SK-N-SH (cell line): Measurements from ENCODE around the gene ZNF358. TPM values are rescaled to one million over a fixed set of nuclear protein-coding genes. Genes with fewer than 3 reads are reported as not detected.
"Not testable (repeated sequence)": the region's sequence is repeated elsewhere in the genome, so short reads cannot be mapped to it uniquely, and the experiment has no call there.

Experiments used
- CTCF ChIA-PET: fragments of 300-600, 350-600 bp; formaldehyde crosslinking; extraction: SDS; loops from one replicate; lab custom pipeline; 2021; lab: Yijun Ruan, JAX
- POLR2A ChIA-PET: fragments of 350-600 bp; sonication (Branson Sonifier 250); formaldehyde crosslinking; extraction: SDS; loops from one replicate; lab custom pipeline; 2020; ENCODE audit warnings: antibody characterized with exemption, inconsistent platforms; lab: Yijun Ruan, JAX
- DNase-seq: peaks from one replicate; pipeline ENCODE4 v3.0.0; 2012
- H2AFZ ChIP-seq: fragments of 200-600 bp; sonication (generic); 2 replicates; pipeline ENCODE4 v1.8.1; 2016; ENCODE audit warnings: antibody characterized with exemption, mild to moderate bottlenecking, low read depth
- H3F3A ChIP-seq: fragments of 200-600 bp; sonication (generic); replicated peaks from 2 replicates; pipeline ENCODE3; 2016; ENCODE audit warnings: antibody characterized with exemption, mild to moderate bottlenecking; ENCODE audit not compliant: insufficient read depth
- H3K27ac ChIP-seq, 2 experiments: fragments of 200-500 bp in 1 of 2; fragments of 200-600 bp in 1 of 2; sonication (Bioruptor generic) in 1 of 2; sonication (generic), shearing (Covaris generic) in 1 of 2; 2 replicates each; pipeline versions ENCODE4 v1.5.1 to v1.6.1; 2014 to 2016; ENCODE audit warnings: low read depth in 2 of 2, inconsistent platforms in 1 of 2, low read length in 1 of 2, mild to moderate bottlenecking in 1 of 2, mixed read lengths in 1 of 2
- H3K27me3 ChIP-seq: fragments of 200-600 bp; sonication (generic), shearing (Covaris generic); 2 replicates; pipeline ENCODE4 v1.6.1; 2016; ENCODE audit warnings: mixed run types; ENCODE audit not compliant: insufficient read depth
- H3K36me3 ChIP-seq, 2 experiments: fragments of 200-500 bp in 1 of 2; fragments of 200-600 bp in 1 of 2; sonication (Bioruptor generic) in 1 of 2; sonication (generic) in 1 of 2; replicated peaks in 1 of 2; 2 replicates each; pipeline versions ENCODE3 to v1.5.1; 2014 to 2016; ENCODE audit warnings: low read length in 1 of 2, mild to moderate bottlenecking in 1 of 2; ENCODE audit not compliant: insufficient read depth in 2 of 2, control insufficient read depth in 1 of 2
- H3K4me1 ChIP-seq, 2 experiments: fragments of 200-500 bp in 1 of 2; fragments of 200-600 bp in 1 of 2; sonication (Bioruptor generic) in 1 of 2; sonication (generic), shearing (Covaris generic) in 1 of 2; 2 replicates each; pipeline versions ENCODE4 v1.5.1 to v1.6.1; 2014 to 2016; ENCODE audit warnings: low read depth in 1 of 2, low read length in 1 of 2, mixed run types in 1 of 2; ENCODE audit not compliant: insufficient read depth in 2 of 2, control insufficient read depth in 1 of 2
- H3K4me2 ChIP-seq: fragments of 200-600 bp; sonication (generic), shearing (Covaris generic); 2 replicates; pipeline ENCODE4 v1.6.1; 2017; ENCODE audit warnings: mixed run types
- H3K4me3 ChIP-seq, 2 experiments: fragments of 200-500 bp in 1 of 2; fragments of 200-600 bp in 1 of 2; sonication (Bioruptor generic) in 1 of 2; sonication (generic), shearing (Covaris generic) in 1 of 2; 2 replicates each; pipeline versions ENCODE4 v1.5.1 to v1.8.1; 2014 to 2016; ENCODE audit warnings: low read depth in 2 of 2, inconsistent platforms in 1 of 2, low read length in 1 of 2, mild to moderate bottlenecking in 1 of 2, mixed read lengths in 1 of 2, moderate library complexity in 1 of 2
- H3K79me2 ChIP-seq: fragments of 200-600 bp; sonication (generic); 2 replicates; pipeline ENCODE4 v1.8.1; 2017; ENCODE audit warnings: mild to moderate bottlenecking; ENCODE audit not compliant: insufficient read depth
- H3K9ac ChIP-seq: fragments of 200-600 bp; sonication (generic); 2 replicates; pipeline ENCODE4 v1.6.1; 2017; ENCODE audit warnings: mixed run types
- H3K9me2 ChIP-seq: fragments of 200-600 bp; sonication (generic); 2 replicates; pipeline ENCODE4 v1.6.1; 2017; ENCODE audit warnings: mixed run types
- H3K9me3 ChIP-seq: fragments of 200-600 bp; sonication (generic); 2 replicates; pipeline ENCODE4 v1.6.1; 2017; ENCODE audit warnings: mixed run types, mild to moderate bottlenecking, moderate library complexity
- H4K20me1 ChIP-seq: fragments of 200-600 bp; sonication (generic); 2 replicates; pipeline ENCODE4 v1.6.1; 2017; ENCODE audit warnings: mild to moderate bottlenecking, mixed run types; ENCODE audit not compliant: insufficient read depth
- FOSL2 ChIP-seq: IDR thresholded peaks from 2 replicates; pipeline ENCODE4 v1.4.0; 2012; ENCODE audit warnings: low read depth, mild to moderate bottlenecking, moderate library complexity, borderline replicate concordance
- FOXJ3 ChIP-seq: sonication (generic); formaldehyde crosslinking; IDR thresholded peaks from 2 replicates; pipeline ENCODE4 v1.5.1; 2020; ENCODE audit warnings: mild to moderate bottlenecking, missing genetic modification reagents
- FOXM1 ChIP-seq: IDR thresholded peaks from 2 replicates; pipeline ENCODE4 v1.4.0; 2012; ENCODE audit warnings: low read depth, mild to moderate bottlenecking
- IRF3 ChIP-seq: fragments of 150-350 bp; IDR thresholded peaks from 2 replicates; pipeline ENCODE4 v1.6.1; 2016; ENCODE audit warnings: mild to moderate bottlenecking, low read depth, low read length
- JUND ChIP-seq: IDR thresholded peaks from 2 replicates; pipeline ENCODE4 v1.4.0; 2012
- MAX ChIP-seq: IDR thresholded peaks from 2 replicates; pipeline ENCODE4 v1.4.0; 2012; ENCODE audit warnings: low read depth
- MXI1 ChIP-seq: IDR thresholded peaks from 2 replicates; pipeline ENCODE4 v1.6.1; 2012; ENCODE audit warnings: mild to moderate bottlenecking, low read depth, low read length, improper control_type of control experiment
- NFIC ChIP-seq: IDR thresholded peaks from 2 replicates; pipeline ENCODE4 v1.4.0; 2012; ENCODE audit warnings: borderline replicate concordance
- RFX5 ChIP-seq: IDR thresholded peaks from 2 replicates; pipeline ENCODE4 v1.6.1; 2012; ENCODE audit warnings: mild to moderate bottlenecking, improper control_type of control experiment, low read length
- SIN3A ChIP-seq: IDR thresholded peaks from 2 replicates; pipeline ENCODE4 v1.6.1; 2012; ENCODE audit warnings: low read depth, mild to moderate bottlenecking, low read length, moderate library complexity, borderline replicate concordance
- TCF12 ChIP-seq: IDR thresholded peaks from 2 replicates; pipeline ENCODE4 v1.4.0; 2012
- TEAD4 ChIP-seq: IDR thresholded peaks from 2 replicates; pipeline ENCODE4 v1.4.0; 2012; ENCODE audit warnings: mild to moderate bottlenecking, borderline replicate concordance; ENCODE audit not compliant: insufficient read depth
- WGBS: methylation state at CpG from one replicate; pipeline ENCODE4 v1.1.6; 2017; ENCODE audit warnings: low lambda C conversion rate; 5-methylcytosine and 5-hydroxymethylcytosine counted together
- polyA plus RNA-seq, 3 experiments: library from polyadenylated mRNA; depleted of rRNA; stranded (reverse); fragments of >200 nt; gene quantifications; 2 replicates each; pipeline ENCODE4 v1.2.3, GENCODE V29; 2012

ZNF358 gene
- polyA plus RNA-seq, 1 of the 3 experiments (the other 2 are of a cell fraction), result 49.3 TPM

DNA sequence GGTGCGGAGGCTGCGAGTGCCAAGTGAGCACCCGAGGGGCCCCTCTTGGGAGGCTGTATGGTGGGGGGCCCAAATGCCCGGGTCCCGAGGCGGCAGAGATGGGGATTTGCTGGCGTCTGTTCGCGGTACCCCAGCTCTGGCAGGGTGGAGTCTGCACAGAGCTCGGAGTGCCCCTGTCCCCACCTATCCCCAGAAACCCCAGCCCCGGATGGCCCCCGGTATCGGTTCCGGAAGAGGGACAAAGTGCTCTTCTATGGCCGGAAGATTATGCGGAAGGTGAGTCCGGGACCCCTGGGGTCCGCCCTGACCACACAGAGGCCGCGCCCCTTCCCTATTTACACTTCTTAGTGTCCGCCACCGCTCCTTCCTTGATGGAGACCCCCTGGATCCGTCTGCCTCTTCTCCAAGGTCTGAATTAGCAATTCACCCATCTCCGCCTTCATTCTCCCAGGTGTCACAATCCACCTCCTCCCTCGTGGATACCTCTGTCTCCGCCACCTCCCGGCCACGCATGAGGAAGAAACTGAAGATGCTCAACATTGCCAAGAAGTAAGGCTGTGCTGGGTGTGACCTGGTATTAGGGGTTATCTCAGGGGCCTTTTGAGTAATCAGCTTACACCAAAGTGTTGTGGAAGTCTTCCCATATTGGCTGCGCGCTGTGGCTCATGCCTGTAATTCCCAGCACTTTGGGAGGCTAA, 20.2 kb downstream of the ZNF358 start:
- CTCF ChIA-PET, result interaction anchor here (0.8 to 1.2 kb wide), 3 partner anchors 20 to 42 kb away, joined by 4 to 5 read pairs (median 5); partner anchors contain the start of gene ZNF358
- Histone ChIP-seq H3F3A (no peaks in the 10 kb centered on the region), H2AFZ (peak overlapping the region; percentile 83; the same call in 1 of the 2 replicates), H3K4me1 (peaks cover 0 to 15% of the 10 kb centered on the region in 2 experiments; a peak in 2 of 4 replicates), H3K79me2 (peaks cover 7% of the 10 kb centered on the region), H3K9me3 (no peaks in the 10 kb centered on the region), H3K9ac (peak overlapping the region; percentile 82), H4K20me1 (no peaks in the 10 kb centered on the region), H3K27me3 (no peaks in the 10 kb centered on the region), H3K36me3 (peaks cover 16 to 19% of the 10 kb centered on the region in 2 experiments), H3K4me2 (peak overlapping the region; percentile 94)
- POLR2A ChIA-PET, result interaction anchor here (0.9 to 2.4 kb wide), 2 partner anchors 13 to 42 kb away, joined by 3 to 7 read pairs; partner anchors contain the start of gene MCOLN1
- 53% methylated on average over 16 of the region's 30 CpGs for WGBS
- no peak for DNase-seq
- 0 out of 2 replicates have a peak, but pooled peaks have one; percentile 2 for TF ChIP-seq FOXJ3 (CRISPR knock-in tag)
- no peak for TF ChIP-seq TEAD4
- TF ChIP-seq, all 33 proteins: peak for 1
- Histone ChIP-seq H3K27ac (peak overlapping the region; percentile 17 to 87; a peak in 2 of 4 replicates), H3K4me3 (peak overlapping the region; percentile 85 to 94), H3K9me2 (no peaks in the 10 kb centered on the region)

GRCh38 chr19:7538990-7539389, 23.1 kb downstream of the ZNF358 start:
- H3K4me1 ChIP-seq, H3K79me2 ChIP-seq, H3K27ac ChIP-seq, H3K9me2 ChIP-seq, H3K4me2 ChIP-seq, H3K9ac ChIP-seq, H3K27me3 ChIP-seq, H3K4me3 ChIP-seq, H4K20me1 ChIP-seq, DNase-seq, H3K9me3 ChIP-seq, H2AFZ ChIP-seq, POLR2A ChIA-PET, H3F3A ChIP-seq: not testable (repeated sequence)
- H3K36me3 ChIP-seq, result peaks cover 21 to 40% of the 10 kb centered on the region in 2 experiments
- CTCF ChIA-PET, result interaction anchor here (1.2 kb wide), 1 partner anchor 142 kb away, joined by 3 read pairs; the partner anchor contains the start of gene TRAPPC5
- 96% methylated on average over 5 of the region's 5 CpGs for WGBS

GRCh38 chr19:7539827-7540425, 24.0 kb downstream of the ZNF358 start:
- Histone ChIP-seq H3K9me3 (no peaks in the 10 kb centered on the region), H2AFZ (no peak overlapping the region), H3K9me2 (no peaks in the 10 kb centered on the region), H3K4me1 (peaks cover 0 to 7% of the 10 kb centered on the region in 2 experiments; a peak in 2 of 4 replicates), H3K4me2 (no peak overlapping the region), H3K4me3 (no peak overlapping the region), H3K27me3 (no peaks in the 10 kb centered on the region), H3K36me3 (peaks cover 21 to 40% of the 10 kb centered on the region in 2 experiments), H4K20me1 (no peaks in the 10 kb centered on the region), H3K9ac (no peak overlapping the region), H3K27ac (no peak overlapping the region), H3K79me2 (peaks cover 7% of the 10 kb centered on the region), H3F3A (no peaks in the 10 kb centered on the region)
- ChIA-PET POLR2A (no interaction called here), CTCF (no interaction called here)
- TF ChIP-seq IRF3 (no peak), FOSL2 (no peak), SIN3A (no peak), FOXM1 (no peak), RFX5 (no peak), MXI1 (no peak), JUND (no peak), FOXJ3 (CRISPR knock-in tag) (no peak), TEAD4 (no peak), TCF12 (no peak), NFIC (no peak), MAX (no peak)
- WGBS, result 97% methylated on average over 20 of the region's 28 CpGs
- DNase-seq, result no peak
